ENCODE data around the gene MALRD1.

DNA sequence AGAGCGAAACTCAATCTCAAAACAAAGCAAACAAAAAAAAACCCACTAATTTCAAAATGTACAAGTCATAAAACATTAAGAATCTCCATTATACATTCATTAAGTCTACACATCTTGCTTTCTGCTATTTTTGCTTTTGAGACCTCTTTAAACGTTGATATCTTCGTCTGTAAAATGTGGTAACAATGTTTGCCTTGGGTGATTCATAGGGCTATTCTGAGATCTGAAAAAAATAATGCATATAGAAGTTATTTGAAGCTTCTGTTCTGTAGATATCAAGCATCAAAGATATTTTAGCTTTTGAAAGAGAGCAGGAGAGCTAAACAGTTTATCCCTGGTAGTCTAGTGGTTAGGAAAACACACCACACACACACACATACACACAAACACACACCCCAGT is 609.5 kb downstream of the MALRD1 start:
- TF ChIP-seq, protein P1, sequence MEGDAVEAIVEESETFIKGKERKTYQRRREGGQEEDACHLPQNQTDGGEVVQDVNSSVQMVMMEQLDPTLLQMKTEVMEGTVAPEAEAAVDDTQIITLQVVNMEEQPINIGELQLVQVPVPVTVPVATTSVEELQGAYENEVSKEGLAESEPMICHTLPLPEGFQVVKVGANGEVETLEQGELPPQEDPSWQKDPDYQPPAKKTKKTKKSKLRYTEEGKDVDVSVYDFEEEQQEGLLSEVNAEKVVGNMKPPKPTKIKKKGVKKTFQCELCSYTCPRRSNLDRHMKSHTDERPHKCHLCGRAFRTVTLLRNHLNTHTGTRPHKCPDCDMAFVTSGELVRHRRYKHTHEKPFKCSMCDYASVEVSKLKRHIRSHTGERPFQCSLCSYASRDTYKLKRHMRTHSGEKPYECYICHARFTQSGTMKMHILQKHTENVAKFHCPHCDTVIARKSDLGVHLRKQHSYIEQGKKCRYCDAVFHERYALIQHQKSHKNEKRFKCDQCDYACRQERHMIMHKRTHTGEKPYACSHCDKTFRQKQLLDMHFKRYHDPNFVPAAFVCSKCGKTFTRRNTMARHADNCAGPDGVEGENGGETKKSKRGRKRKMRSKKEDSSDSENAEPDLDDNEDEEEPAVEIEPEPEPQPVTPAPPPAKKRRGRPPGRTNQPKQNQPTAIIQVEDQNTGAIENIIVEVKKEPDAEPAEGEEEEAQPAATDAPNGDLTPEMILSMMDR (IDR thresholded peaks at IDR 0.05), result no peak
- TF ChIP-seq POLR2AphosphoS5 (IDR thresholded peaks at IDR 0.05), result no peak
- no peak for TF ChIP-seq POLR2A (IDR thresholded peaks at IDR 0.05)
- TF ChIP-seq EP300 (IDR thresholded peaks at IDR 0.05), result no peak

Measured in sigmoid colon (tissue), 4 donors.